Measurements from ENCODE around the gene C12orf60.

Gene C12orf60

GRCh38 chr12:14774906-14775635 lies 28.4 kb upstream of the C12orf60 start:
- TF ChIP-seq TEAD4 (IDR thresholded peaks at IDR 0.05) (no peak), REST (IDR thresholded peaks at IDR 0.05; ENCODE audit: low read depth) (no peak), CEBPB (IDR thresholded peaks at IDR 0.05) (no peak), CREB1 (IDR thresholded peaks at IDR 0.05; ENCODE audit: low read depth) (no peak), USF1 (IDR thresholded peaks at IDR 0.05) (no peak), TAF1 (IDR thresholded peaks at IDR 0.05; ENCODE audit: low read depth) (no peak), EP300 (IDR thresholded peaks at IDR 0.05; ENCODE audit: borderline replicate concordance) (no peak), EGR1 (IDR thresholded peaks at IDR 0.05) (no peak), NFIC (IDR thresholded peaks at IDR 0.05) (no peak)

- no peak for TF ChIP-seq USF1 (IDR thresholded peaks at IDR 0.05)
These were observed 27.9 kb upstream of the C12orf60 start for GRCh38 chr12:14775636-14775980.

- TF ChIP-seq EP300 (IDR thresholded peaks at IDR 0.05; ENCODE audit: borderline replicate concordance) (no peak), TAF1 (IDR thresholded peaks at IDR 0.05; ENCODE audit: low read depth) (no peak), RAD21 (IDR thresholded peaks at IDR 0.05; ENCODE audit: low read depth) (peak; percentile 15; the same call in 1 of the 2 replicates), TCF12 (IDR thresholded peaks at IDR 0.05; ENCODE audit: low read depth) (no peak), EGR1 (IDR thresholded peaks at IDR 0.05) (no peak), CEBPB (IDR thresholded peaks at IDR 0.05) (no peak), NFIC (IDR thresholded peaks at IDR 0.05) (no peak), ZBTB7A (IDR thresholded peaks at IDR 0.05; ENCODE audit: low read depth) (no peak), YY1 (IDR thresholded peaks at IDR 0.05; ENCODE audit: low read depth) (no peak)
These were observed 27.1 kb upstream of the C12orf60 start for GRCh38 chr12:14776236-14776961.

- no peak for TF ChIP-seq RAD21 (IDR thresholded peaks at IDR 0.05; ENCODE audit: low read depth)
- no peak for TF ChIP-seq TAF1 (IDR thresholded peaks at IDR 0.05; ENCODE audit: low read depth)
- no peak for TF ChIP-seq EGR1 (IDR thresholded peaks at IDR 0.05)
- TF ChIP-seq MAX (IDR thresholded peaks at IDR 0.05): no peak
These were observed 26.2 kb upstream of the C12orf60 start for GRCh38 chr12:14777271-14777670.

GRCh38 chr12:14779834-14780233 lies 23.6 kb upstream of the C12orf60 start:
- TF ChIP-seq EGR1 (IDR thresholded peaks at IDR 0.05) (no peak), YY1 (IDR thresholded peaks at IDR 0.05; ENCODE audit: low read depth) (no peak), CEBPB (IDR thresholded peaks at IDR 0.05) (no peak), TCF12 (IDR thresholded peaks at IDR 0.05; ENCODE audit: low read depth) (no peak)

GRCh38 chr12:14780859-14781258 lies 22.6 kb upstream of the C12orf60 start:
- TF ChIP-seq ZBTB7A (IDR thresholded peaks at IDR 0.05; ENCODE audit: low read depth) (no peak), CEBPB (IDR thresholded peaks at IDR 0.05) (no peak), FOXM1 (IDR thresholded peaks at IDR 0.05; ENCODE audit: borderline replicate concordance, low read depth) (no peak), TEAD4 (IDR thresholded peaks at IDR 0.05) (no peak), RAD21 (IDR thresholded peaks at IDR 0.05; ENCODE audit: low read depth) (no peak), NFIC (IDR thresholded peaks at IDR 0.05) (no peak), CREB1 (IDR thresholded peaks at IDR 0.05; ENCODE audit: low read depth) (no peak), TCF12 (IDR thresholded peaks at IDR 0.05; ENCODE audit: low read depth) (no peak), TAF1 (IDR thresholded peaks at IDR 0.05; ENCODE audit: low read depth) (no peak), MAX (IDR thresholded peaks at IDR 0.05) (no peak), REST (IDR thresholded peaks at IDR 0.05; ENCODE audit: low read depth) (no peak), EP300 (IDR thresholded peaks at IDR 0.05; ENCODE audit: borderline replicate concordance) (no peak)

Data from Ishikawa (cell line).